ENCODE measurements around the gene WLS.
"Not testable (repeated sequence)": the region's sequence is repeated elsewhere in the genome, so short reads cannot be mapped to it uniquely, and the experiment has no call there.

The WLS gene

GRCh38 chr1:68232289-68233148, at the start of gene WLS:
WLS (minus strand) TSS chr1:68232523; CDS start chr1:68232299, 224 bp downstream.
- no peak for DNase-seq (ENCODE audit: low read depth)

GRCh38 chr1:68280286-68280685, 48.0 kb upstream of the WLS start:
- DNase-seq (ENCODE audit: low read depth): no peak

GRCh38 chr1:68279846-68280245, 47.5 kb upstream of the WLS start:
- DNase-seq (ENCODE audit: low read depth): no peak

GRCh38 chr1:68278221-68278620, 45.9 kb upstream of the WLS start:
- DNase-seq (ENCODE audit: low read depth): no peak

GRCh38 chr1:68276448-68276847, 44.1 kb upstream of the WLS start:
- DNase-seq (ENCODE audit: low read depth): no peak

- DNase-seq (ENCODE audit: low read depth): no peak
These were observed 41.2 kb upstream of the WLS start for GRCh38 chr1:68273530-68273929.

GRCh38 chr1:68271596-68271995, 39.3 kb upstream of the WLS start:
- DNase-seq (ENCODE audit: low read depth): no peak

- DNase-seq (ENCODE audit: low read depth): no peak
These were observed 38.6 kb upstream of the WLS start for GRCh38 chr1:68270951-68271350.

GRCh38 chr1:68269637-68270430, 37.5 kb upstream of the WLS start:
- no peak for DNase-seq (ENCODE audit: low read depth)

GRCh38 chr1:68268896-68269483, 36.7 kb upstream of the WLS start:
- DNase-seq (ENCODE audit: low read depth): no peak

- DNase-seq (ENCODE audit: low read depth): not testable (repeated sequence)
These were observed 24.5 kb upstream of the WLS start for GRCh38 chr1:68256824-68257223.

- DNase-seq (ENCODE audit: low read depth): no peak
These were observed 23.0 kb upstream of the WLS start for GRCh38 chr1:68255301-68255700.

- DNase-seq (ENCODE audit: low read depth): no peak
These were observed 22.4 kb upstream of the WLS start for GRCh38 chr1:68254667-68255226.

GRCh38 chr1:68237040-68237439, 4.7 kb upstream of the WLS start:
- DNase-seq (ENCODE audit: low read depth): no peak

- DNase-seq (ENCODE audit: low read depth): no peak
These were observed 1.8 kb upstream of the WLS start for GRCh38 chr1:68234094-68234493.

- no peak for DNase-seq (ENCODE audit: low read depth)
These were observed 879 bp upstream of the WLS start for GRCh38 chr1:68233202-68233601.

- DNase-seq (ENCODE audit: low read depth): no peak
These were observed 565 bp downstream of the WLS start for GRCh38 chr1:68231627-68232288.

GRCh38 chr1:68230901-68231626, 1.3 kb downstream of the WLS start:
- no peak for DNase-seq (ENCODE audit: low read depth)

- DNase-seq (ENCODE audit: low read depth): no peak
These were observed 1.9 kb downstream of the WLS start for GRCh38 chr1:68230484-68230802.

GRCh38 chr1:68229650-68230483, 2.5 kb downstream of the WLS start:
- no peak for DNase-seq (ENCODE audit: low read depth)

- DNase-seq (ENCODE audit: low read depth): no peak
These were observed 3.5 kb downstream of the WLS start for GRCh38 chr1:68228851-68229250.

All from activated T-cell treated with anti-CD3 and anti-CD28 coated beads for 1 hour (primary cell).